ENCODE results near the gene ANTXR2. TPM values are rescaled to one million over a fixed set of nuclear protein-coding genes. Genes with fewer than 3 reads are reported as not detected.

ANTXR2 gene
- total RNA-seq, 2 experiments from 2014 or later: 3.0 to 3.6 TPM

- H3K36me3 Mint-ChIP-seq (ENCODE audit: low read depth): no peaks in the 10 kb centered on the region
- TF ChIP-seq CTCF (IDR thresholded peaks at IDR 0.05): no peak
- H3K9me3 Mint-ChIP-seq: peaks cover 4% of the 10 kb centered on the region
- DNase-seq (no peak), ATAC-seq (no peak)
- no peaks in the 10 kb centered on the region for H3K4me1 Mint-ChIP-seq (ENCODE audit: low read depth)
- POLR2A ChIA-PET: interaction anchor here (0.6 kb wide), 1 partner anchor 8 kb away, joined by 3 read pairs; no protein-coding TSS in a partner anchor
- H3K27me3 Mint-ChIP-seq: peaks cover 1% of the 10 kb centered on the region
- CTCF ChIA-PET: no interaction called here
- intact Hi-C loops (cut with micrococcal nuclease): no loop called here
- no peak overlapping the region for H3K4me3 Mint-ChIP-seq
- H3K27ac Mint-ChIP-seq: no peak overlapping the region
Measured at GRCh38 chr4:79875344-79875899, 197.6 kb downstream of the ANTXR2 start.

GRCh38 chr4:79874197-79874596 lies 198.8 kb downstream of the ANTXR2 start:
- Mint-ChIP-seq H3K4me1 (ENCODE audit: low read depth) (no peaks in the 10 kb centered on the region), H3K4me3 (no peak overlapping the region), H3K27me3 (peaks cover 4% of the 10 kb centered on the region), H3K9me3 (peaks cover 4% of the 10 kb centered on the region), H3K36me3 (ENCODE audit: low read depth) (no peaks in the 10 kb centered on the region), H3K27ac (no peak overlapping the region)
- TF ChIP-seq CTCF (IDR thresholded peaks at IDR 0.05): no peak
- POLR2A ChIA-PET: no interaction called here
- CTCF ChIA-PET: no interaction called here
- ATAC-seq (no peak), DNase-seq (no peak)
- intact Hi-C loops (cut with micrococcal nuclease): no loop called here

- Mint-ChIP-seq H3K27ac (no peak overlapping the region), H3K4me3 (no peak overlapping the region), H3K27me3 (peaks cover 4% of the 10 kb centered on the region), H3K36me3 (ENCODE audit: low read depth) (no peaks in the 10 kb centered on the region), H3K9me3 (no peaks in the 10 kb centered on the region), H3K4me1 (ENCODE audit: low read depth) (no peaks in the 10 kb centered on the region)
- no peak for DNase-seq
- ChIA-PET CTCF (no interaction called here), POLR2A (no interaction called here)
- intact Hi-C loops (cut with micrococcal nuclease): no loop called here
- ATAC-seq: no peak
- TF ChIP-seq CTCF (IDR thresholded peaks at IDR 0.05): no peak
Measured at GRCh38 chr4:79872738-79873137, 200.3 kb downstream of the ANTXR2 start.

- no peak overlapping the region for H3K27ac Mint-ChIP-seq
- H3K4me3 Mint-ChIP-seq: no peak overlapping the region
- no peak for DNase-seq
- intact Hi-C loops (cut with micrococcal nuclease): no loop called here
- POLR2A ChIA-PET: no interaction called here
- no peaks in the 10 kb centered on the region for H3K9me3 Mint-ChIP-seq
- H3K27me3 Mint-ChIP-seq: peaks cover 4% of the 10 kb centered on the region
- no peaks in the 10 kb centered on the region for H3K4me1 Mint-ChIP-seq (ENCODE audit: low read depth)
- no peak for ATAC-seq
- CTCF ChIA-PET: no interaction called here
- no peaks in the 10 kb centered on the region for H3K36me3 Mint-ChIP-seq (ENCODE audit: low read depth)
- TF ChIP-seq CTCF (IDR thresholded peaks at IDR 0.05): no peak
Measured at GRCh38 chr4:79871961-79872360, 201.1 kb downstream of the ANTXR2 start.

- H3K27ac Mint-ChIP-seq: no peak overlapping the region
- no peak for ATAC-seq
- H3K36me3 Mint-ChIP-seq (ENCODE audit: low read depth): no peaks in the 10 kb centered on the region
- no peaks in the 10 kb centered on the region for H3K4me1 Mint-ChIP-seq (ENCODE audit: low read depth)
- no peak overlapping the region for H3K4me3 Mint-ChIP-seq
- POLR2A ChIA-PET: no interaction called here
- intact Hi-C loops (cut with micrococcal nuclease): no loop called here
- H3K27me3 Mint-ChIP-seq: peaks cover 4% of the 10 kb centered on the region
- DNase-seq: no peak
- CTCF ChIA-PET: no interaction called here
- TF ChIP-seq CTCF (IDR thresholded peaks at IDR 0.05): no peak
- no peaks in the 10 kb centered on the region for H3K9me3 Mint-ChIP-seq
Measured at GRCh38 chr4:79869597-79870237, 203.3 kb downstream of the ANTXR2 start.

All from activated CD8-positive, alpha-beta T cell treated with anti-CD3 and anti-CD28 coated beads for 36 hours (primary cell).